ENCODE data around the gene USP6. TPM values are rescaled to one million over a fixed set of nuclear protein-coding genes. Genes with fewer than 3 reads are reported as not detected.
"Not testable (repeated sequence)": the region's sequence is repeated elsewhere in the genome, so short reads cannot be mapped to it uniquely, and the experiment has no call there.

The USP6 gene
- total RNA-seq, result 1 to 10 TPM in 1 of 4 donors, under 1 TPM in 2, not detected in 1; 0.06 to 3.8 (median 0.24) TPM

- DNase-seq (ENCODE audit: low spot score), result no peak
- no peak for ATAC-seq (ENCODE audit: low FRiP score)
- TF ChIP-seq CTCF (IDR thresholded peaks at IDR 0.05), result no peak
Observed at GRCh38 chr17:5115673-5116651, at the start of gene USP6. TSS of gene USP6 (plus strand) at chr17:5116032. CDS start at chr17:5130368, 14,336 bp downstream.

GRCh38 chr17:5068236-5068635 lies 47.6 kb upstream of the USP6 start:
- DNase-seq (ENCODE audit: low spot score), result no peak
- ATAC-seq (ENCODE audit: low FRiP score), result no peak
- no peak for TF ChIP-seq CTCF (IDR thresholded peaks at IDR 0.05)

- DNase-seq (ENCODE audit: low spot score) (no peak), ATAC-seq (ENCODE audit: low FRiP score) (no peak)
- no peak for TF ChIP-seq CTCF (IDR thresholded peaks at IDR 0.05)
Observed at GRCh38 chr17:5069724-5070123, 46.1 kb upstream of the USP6 start.

- not testable (repeated sequence) for DNase-seq (ENCODE audit: low spot score); ATAC-seq (ENCODE audit: low FRiP score)
Observed at GRCh38 chr17:5075472-5075871, 40.4 kb upstream of the USP6 start.

GRCh38 chr17:5077275-5077674 lies 38.6 kb upstream of the USP6 start:
- not testable (repeated sequence) for DNase-seq (ENCODE audit: low spot score); ATAC-seq (ENCODE audit: low FRiP score)

- TF ChIP-seq CTCF (IDR thresholded peaks at IDR 0.05), result no peak
- ATAC-seq (ENCODE audit: low FRiP score) (peak; percentile 21), DNase-seq (ENCODE audit: low spot score) (no peak)
Observed at GRCh38 chr17:5077781-5078105, 38.1 kb upstream of the USP6 start.

- ATAC-seq (ENCODE audit: low FRiP score) (peak; percentile 90), DNase-seq (ENCODE audit: low spot score) (peak; percentile 52)
- no peak for TF ChIP-seq CTCF (IDR thresholded peaks at IDR 0.05)
Observed at GRCh38 chr17:5078106-5079028, 37.5 kb upstream of the USP6 start, which contains the start of gene ZFP3. TSS of gene ZFP3 (plus strand) at chr17:5078467. CDS start at chr17:5091505, 13,038 bp downstream.

All from omental fat pad (tissue), 4 donors.